22Rv1 (cell line): ENCODE data around the gene ANKRD33B.

Experiments
- ZFX ChIP-seq: fragments of 450-650 bp; IDR thresholded peaks from 2 replicates; pipeline ENCODE4 v1.6.1; 2017; ENCODE audit warnings: antibody characterized with exemption, borderline replicate concordance
- TF ChIP-seq, protein P1 (sequence below): fragments of 450-650 bp; IDR thresholded peaks from 2 replicates; pipeline ENCODE4 v1.5.1; 2017; ENCODE audit warnings: mild to moderate bottlenecking

DNA sequence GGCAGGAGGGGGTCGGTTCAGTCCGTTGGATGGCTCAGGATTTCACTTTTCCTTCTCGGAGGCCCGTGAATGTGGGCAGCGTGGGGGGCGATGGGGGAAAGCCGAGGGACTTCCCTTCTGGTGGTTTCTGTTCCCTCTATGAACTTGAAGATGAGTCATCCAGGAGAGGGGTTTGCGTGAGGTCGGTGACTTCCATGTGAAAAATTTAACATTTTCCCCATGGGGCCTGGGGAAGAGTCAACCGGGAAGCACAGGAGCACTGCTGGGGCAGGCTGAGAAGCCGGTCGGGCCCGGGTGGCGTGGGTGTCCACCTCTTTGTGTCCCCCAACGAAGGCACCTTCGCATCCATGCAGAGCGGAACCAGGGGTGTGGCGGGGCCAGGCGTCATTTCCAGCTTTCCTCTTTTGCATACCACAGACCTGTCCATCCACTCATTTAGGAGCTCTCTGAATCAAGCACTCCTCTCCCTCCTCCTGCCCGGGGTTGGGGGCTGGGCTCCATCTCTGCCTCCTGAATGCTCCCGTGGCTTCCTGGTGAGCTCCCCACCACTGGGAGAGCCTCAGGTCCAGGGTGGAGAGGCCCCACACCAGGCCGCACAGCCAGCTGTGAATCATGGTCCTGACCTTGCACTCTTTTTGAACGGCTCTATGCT, 68.4 kb downstream of the ANKRD33B start:
- TF ChIP-seq, protein P1, sequence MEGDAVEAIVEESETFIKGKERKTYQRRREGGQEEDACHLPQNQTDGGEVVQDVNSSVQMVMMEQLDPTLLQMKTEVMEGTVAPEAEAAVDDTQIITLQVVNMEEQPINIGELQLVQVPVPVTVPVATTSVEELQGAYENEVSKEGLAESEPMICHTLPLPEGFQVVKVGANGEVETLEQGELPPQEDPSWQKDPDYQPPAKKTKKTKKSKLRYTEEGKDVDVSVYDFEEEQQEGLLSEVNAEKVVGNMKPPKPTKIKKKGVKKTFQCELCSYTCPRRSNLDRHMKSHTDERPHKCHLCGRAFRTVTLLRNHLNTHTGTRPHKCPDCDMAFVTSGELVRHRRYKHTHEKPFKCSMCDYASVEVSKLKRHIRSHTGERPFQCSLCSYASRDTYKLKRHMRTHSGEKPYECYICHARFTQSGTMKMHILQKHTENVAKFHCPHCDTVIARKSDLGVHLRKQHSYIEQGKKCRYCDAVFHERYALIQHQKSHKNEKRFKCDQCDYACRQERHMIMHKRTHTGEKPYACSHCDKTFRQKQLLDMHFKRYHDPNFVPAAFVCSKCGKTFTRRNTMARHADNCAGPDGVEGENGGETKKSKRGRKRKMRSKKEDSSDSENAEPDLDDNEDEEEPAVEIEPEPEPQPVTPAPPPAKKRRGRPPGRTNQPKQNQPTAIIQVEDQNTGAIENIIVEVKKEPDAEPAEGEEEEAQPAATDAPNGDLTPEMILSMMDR = no peak
- no peak for TF ChIP-seq ZFX
